ENCODE results near the gene MPPE1. TPM values are rescaled to one million over a fixed set of nuclear protein-coding genes. Genes with fewer than 3 reads are reported as not detected.

Gene MPPE1
- total RNA-seq, 4 donors from 2014 or later: 24.7 to 83.4 (median 55.8) TPM

DNA sequence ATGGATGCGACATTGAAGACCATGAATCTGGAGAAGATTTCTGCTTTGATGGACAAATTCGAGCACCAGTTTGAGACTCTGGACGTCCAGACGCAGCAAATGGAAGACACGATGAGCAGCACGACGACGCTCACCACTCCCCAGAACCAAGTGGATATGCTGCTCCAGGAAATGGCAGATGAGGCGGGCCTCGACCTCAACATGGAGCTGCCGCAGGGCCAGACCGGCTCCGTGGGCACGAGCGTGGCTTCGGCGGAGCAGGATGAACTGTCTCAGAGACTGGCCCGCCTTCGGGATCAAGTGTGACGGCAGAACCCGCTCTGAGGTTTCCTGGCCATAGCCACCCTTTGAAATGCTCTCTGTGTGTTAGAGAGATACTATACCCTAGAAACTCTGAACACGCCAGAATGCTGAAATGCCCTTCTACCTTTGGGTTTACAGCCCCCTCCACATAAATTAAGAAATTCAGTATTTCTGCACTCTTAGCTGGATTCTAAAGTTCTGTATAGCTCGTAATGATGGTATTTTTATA, 56.2 kb downstream of the MPPE1 start:
- Histone ChIP-seq H3K9me3 (no peaks in the 10 kb centered on the region), H3K4me3 (peak overlapping the region; percentile 59 to 92 (median 84)), H3K4me1 (peaks cover 22 to 52% (median 33%) of the 10 kb centered on the region in 4 donors), H3K27me3 (no peaks in the 10 kb centered on the region), H3K36me3 (no peaks in the 10 kb centered on the region), H3K27ac (peak overlapping the region; percentile 91 to 98 (median 96))
- in situ Hi-C loops (cut with MboI; ENCODE audit: low pct_ligation_motif_present in 1 of 4, low pct_unique_long_range_greater_than_20kb in 1 of 4, low sequenced_read_pairs in 3 of 4): no loop called here
- peak in 1 of 3 donors; percentile 8 for TF ChIP-seq POLR2AphosphoS5 (IDR thresholded peaks at IDR 0.05)
- TF ChIP-seq CTCF (IDR thresholded peaks at IDR 0.05): no peak
- peak; percentile 45 for DNase-seq
- WGBS, 2 donors (ENCODE audit: low coverage in 1 of 2): 1 to 3% methylated on average over 2 to 23 of the region's 23 CpGs
- intact Hi-C loops (cut with DNase I; ENCODE audit: low total_unique reads): no loop called here

GRCh38 chr18:11851146-11851805, 56.8 kb downstream of the MPPE1 start, which contains the start of gene CHMP1B:
Gene CHMP1B, plus strand, starts transcription at chr18:11851413. Its CDS starts 99 bp downstream, at chr18:11851512.
- Histone ChIP-seq H3K27ac (peak within 1 kb of the TSS; percentile 91 to 98 (median 96)), H3K4me1 (peaks cover 18 to 46% (median 27%) of the 10 kb centered on the region in 4 donors), H3K27me3 (no peaks in the 10 kb centered on the region), H3K9me3 (no peaks in the 10 kb centered on the region), H3K4me3 (peak within 1 kb of the TSS; percentile 59 to 92 (median 84)), H3K36me3 (no peaks in the 10 kb centered on the region)
- 0 to 4% methylated on average over 15 to 38 of the region's 53 CpGs for WGBS, 2 donors (ENCODE audit: low coverage in 1 of 2)
- DNase-seq: peak; percentile 99
- in situ Hi-C loops (cut with MboI; ENCODE audit: low pct_ligation_motif_present in 1 of 4, low pct_unique_long_range_greater_than_20kb in 1 of 4, low sequenced_read_pairs in 3 of 4) (no loop called here), intact Hi-C loops (cut with DNase I; ENCODE audit: low total_unique reads) (no loop called here)
- TF ChIP-seq CTCF (IDR thresholded peaks at IDR 0.05) (peak in 1 of 5 experiments; percentile 10), EP300 (IDR thresholded peaks at IDR 0.05; ENCODE audit: low read depth) (peak; percentile 6), POLR2AphosphoS5 (IDR thresholded peaks at IDR 0.05) (peak; percentile 99), POLR2A (IDR thresholded peaks at IDR 0.05) (peak; percentile 99)

GRCh38 chr18:11850821-11851145, 57.3 kb downstream of the MPPE1 start:
- in situ Hi-C loops (cut with MboI; ENCODE audit: low pct_ligation_motif_present in 1 of 4, low pct_unique_long_range_greater_than_20kb in 1 of 4, low sequenced_read_pairs in 3 of 4) (no loop called here), intact Hi-C loops (cut with DNase I; ENCODE audit: low total_unique reads) (no loop called here)
- no peaks in the 10 kb centered on the region for H3K9me3 ChIP-seq
- TF ChIP-seq POLR2AphosphoS5 (IDR thresholded peaks at IDR 0.05) (no peak), POLR2A (IDR thresholded peaks at IDR 0.05) (no peak), EP300 (IDR thresholded peaks at IDR 0.05; ENCODE audit: low read depth) (no peak), CTCF (IDR thresholded peaks at IDR 0.05) (no peak)
- no peak for DNase-seq
- no peaks in the 10 kb centered on the region for H3K27me3 ChIP-seq
- H3K36me3 ChIP-seq: no peaks in the 10 kb centered on the region
- 0% methylated on average over 6 to 10 of the region's 10 CpGs for WGBS, 2 donors (ENCODE audit: low coverage in 1 of 2)
- peak overlapping the region; percentile 91 to 98 (median 96) for H3K27ac ChIP-seq
- H3K4me3 ChIP-seq: peak overlapping the region; percentile 33 to 92 (median 76)
- peaks cover 15 to 41% (median 23%) of the 10 kb centered on the region in 4 donors for H3K4me1 ChIP-seq

DNA sequence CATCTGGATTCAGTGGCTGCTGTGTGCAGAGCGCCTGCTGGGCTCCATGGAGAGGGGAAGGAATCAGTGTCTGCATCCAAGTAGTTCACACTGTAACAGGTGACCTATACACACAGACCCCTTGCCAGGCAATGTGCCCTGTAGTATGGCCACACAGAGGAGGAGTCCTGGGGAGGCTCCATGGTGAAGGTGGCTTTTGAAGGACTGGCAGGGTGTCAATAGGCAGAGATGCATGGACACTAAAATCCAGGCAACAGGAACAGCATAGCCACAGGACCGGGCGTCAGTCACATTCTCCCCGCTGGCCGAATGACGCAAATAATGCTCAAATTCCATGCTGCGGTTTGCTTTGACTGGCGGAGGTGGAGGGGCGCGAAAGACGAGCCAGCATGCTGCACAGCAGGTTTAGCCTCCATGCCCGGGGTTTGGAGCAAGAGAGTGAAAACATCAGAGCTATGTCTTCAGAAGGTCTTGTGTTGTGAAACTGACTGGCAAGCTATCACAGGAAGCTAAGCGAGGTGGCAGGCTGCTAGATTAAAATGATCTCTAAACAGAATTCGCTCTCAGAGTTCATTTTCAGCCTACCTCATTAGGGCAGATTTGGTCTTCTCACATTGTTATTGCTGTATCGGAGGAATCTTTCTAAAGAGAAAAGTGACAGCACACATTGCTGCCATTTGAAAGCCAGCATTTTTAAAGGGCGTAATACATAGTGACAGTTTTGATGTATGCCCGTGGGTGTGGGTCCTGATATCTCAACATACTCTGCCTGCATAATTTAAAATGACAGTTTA, 58.1 kb downstream of the MPPE1 start:
- H3K27me3 ChIP-seq: no peaks in the 10 kb centered on the region
- H3K4me3 ChIP-seq: peak overlapping the region; percentile 33 to 92 (median 76)
- 7 to 16% methylated on average over 4 to 17 of the region's 17 CpGs for WGBS, 2 donors (ENCODE audit: low coverage in 1 of 2)
- TF ChIP-seq POLR2A (IDR thresholded peaks at IDR 0.05): peak; percentile 26
- TF ChIP-seq POLR2AphosphoS5 (IDR thresholded peaks at IDR 0.05): peak; percentile 47 to 68 (median 51)
- TF ChIP-seq EP300 (IDR thresholded peaks at IDR 0.05; ENCODE audit: low read depth): no peak
- peak in 1 of 5 experiments; percentile 7 for TF ChIP-seq CTCF (IDR thresholded peaks at IDR 0.05)
- H3K27ac ChIP-seq: peak overlapping the region; percentile 91 to 98 (median 96)
- intact Hi-C loops (cut with DNase I; ENCODE audit: low total_unique reads): loop anchor here (5.0 kb wide), 1 partner anchor 163 kb away; the partner anchor contains the start of gene GNAL
- H3K9me3 ChIP-seq: no peaks in the 10 kb centered on the region
- in situ Hi-C loops (cut with MboI; ENCODE audit: low pct_ligation_motif_present in 1 of 4, low pct_unique_long_range_greater_than_20kb in 1 of 4, low sequenced_read_pairs in 3 of 4): no loop called here
- DNase-seq: peak; percentile 71
- H3K36me3 ChIP-seq: no peaks in the 10 kb centered on the region
- peaks cover 15 to 36% (median 19%) of the 10 kb centered on the region in 4 donors for H3K4me1 ChIP-seq
